Measurements from ENCODE around the gene RNPEPL1. TPM values are rescaled to one million over a fixed set of nuclear protein-coding genes. Genes with fewer than 3 reads are reported as not detected.
A peak's percentile ranks its signal among the peaks of the same experiment; 100 is the strongest.
"Not testable (repeated sequence)": the region's sequence is repeated elsewhere in the genome, so short reads cannot be mapped to it uniquely, and the experiment has no call there.

Gene RNPEPL1
- total RNA-seq, 2 experiments from 2014 or later: 39.1 to 40.5 TPM

GRCh38 chr2:240615396-240615795 lies 47.1 kb downstream of the RNPEPL1 start:
- ATAC-seq (no peak), DNase-seq (no peak)
- ChIA-PET CTCF (interaction anchor here (0.6 kb wide), 1 partner anchor 101 kb away, joined by 3 read pairs; no protein-coding TSS in a partner anchor), POLR2A (no interaction called here)
- intact Hi-C loops (cut with micrococcal nuclease): no loop called here
- Mint-ChIP-seq H3K27me3 (no peaks in the 10 kb centered on the region), H3K4me1 (ENCODE audit: low read depth) (peaks cover 14% of the 10 kb centered on the region), H3K9me3 (peaks cover 8% of the 10 kb centered on the region), H3K4me3 (no peak overlapping the region), H3K36me3 (ENCODE audit: low read depth) (peaks cover 18% of the 10 kb centered on the region), H3K27ac (no peak overlapping the region)
- TF ChIP-seq CTCF (IDR thresholded peaks at IDR 0.05): no peak

- Mint-ChIP-seq H3K4me1 (ENCODE audit: low read depth) (peaks cover 18% of the 10 kb centered on the region), H3K4me3 (no peak overlapping the region), H3K27me3 (no peaks in the 10 kb centered on the region), H3K27ac (peak overlapping the region; percentile 32), H3K9me3 (peaks cover 8% of the 10 kb centered on the region), H3K36me3 (ENCODE audit: low read depth) (peaks cover 18% of the 10 kb centered on the region)
- DNase-seq (no peak), ATAC-seq (no peak)
- ChIA-PET CTCF (interaction anchor here (0.6 kb wide), 1 partner anchor 102 kb away, joined by 3 read pairs; no protein-coding TSS in a partner anchor), POLR2A (interaction anchor here (0.6 to 1.2 kb wide), 3 partner anchors 9 to 40 kb away, joined by 3 to 4 read pairs (median 3); partner anchors contain the start of gene GPR35)
- intact Hi-C loops (cut with micrococcal nuclease): no loop called here
- no peak for TF ChIP-seq CTCF (IDR thresholded peaks at IDR 0.05)
These were observed 47.7 kb downstream of the RNPEPL1 start for GRCh38 chr2:240615820-240616547.

DNA sequence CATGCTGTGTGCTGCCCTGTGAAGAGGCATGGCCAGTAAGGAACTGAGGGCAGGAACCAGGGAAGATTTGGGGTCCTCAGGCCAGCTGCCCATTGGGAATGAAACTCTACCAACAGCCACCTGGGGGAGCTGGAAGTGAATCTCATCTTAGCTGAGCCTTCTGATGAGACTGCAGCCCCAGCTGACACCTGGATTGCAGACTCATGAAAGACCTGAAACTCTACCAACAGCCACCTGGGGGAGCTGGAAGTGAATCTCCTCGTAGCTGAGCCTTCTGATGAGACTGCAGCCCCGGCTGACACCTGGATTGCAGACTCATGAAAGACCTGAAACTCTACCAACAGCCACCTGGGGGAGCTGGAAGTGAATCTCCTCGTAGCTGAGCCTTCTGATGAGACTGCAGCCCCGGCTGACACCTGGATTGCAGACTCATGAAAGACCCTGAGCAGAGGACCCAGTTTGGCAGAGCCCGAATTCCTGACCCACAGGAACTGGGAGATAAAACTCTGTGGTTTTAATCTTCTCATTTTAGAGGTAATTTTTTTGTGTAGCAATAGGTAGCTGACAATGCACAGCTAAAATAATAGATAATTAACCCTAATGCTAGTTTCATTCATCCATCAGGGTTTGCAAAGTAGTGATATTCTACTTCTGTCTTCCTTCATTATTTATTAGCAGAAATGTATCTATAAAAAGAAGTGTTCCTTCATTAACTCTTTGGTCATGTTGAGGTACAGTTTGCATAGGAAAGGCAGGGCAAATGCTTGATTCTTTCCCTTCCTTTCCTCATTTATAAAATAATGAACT lies 48.8 kb downstream of the RNPEPL1 start:
- CTCF ChIA-PET: interaction anchor here (0.8 to 1.2 kb wide), 3 partner anchors 10 to 37 kb away, joined by 3 to 4 read pairs (median 4); partner anchors contain the start of gene CAPN10
- H3K27ac Mint-ChIP-seq; intact Hi-C loops (cut with micrococcal nuclease); H3K27me3 Mint-ChIP-seq; H3K4me3 Mint-ChIP-seq; H3K9me3 Mint-ChIP-seq: not testable (repeated sequence)
- H3K4me1 Mint-ChIP-seq (ENCODE audit: low read depth): peaks cover 20% of the 10 kb centered on the region
- peak; percentile 30 for TF ChIP-seq CTCF (IDR thresholded peaks at IDR 0.05)
- POLR2A ChIA-PET: interaction anchor here (0.6 to 1.2 kb wide), 2 partner anchors 8 to 39 kb away, joined by 3 to 4 read pairs; partner anchors contain the start of gene GPR35
- ATAC-seq (peak; percentile 7), DNase-seq (peak; percentile 58)
- peaks cover 14% of the 10 kb centered on the region for H3K36me3 Mint-ChIP-seq (ENCODE audit: low read depth)

DNA sequence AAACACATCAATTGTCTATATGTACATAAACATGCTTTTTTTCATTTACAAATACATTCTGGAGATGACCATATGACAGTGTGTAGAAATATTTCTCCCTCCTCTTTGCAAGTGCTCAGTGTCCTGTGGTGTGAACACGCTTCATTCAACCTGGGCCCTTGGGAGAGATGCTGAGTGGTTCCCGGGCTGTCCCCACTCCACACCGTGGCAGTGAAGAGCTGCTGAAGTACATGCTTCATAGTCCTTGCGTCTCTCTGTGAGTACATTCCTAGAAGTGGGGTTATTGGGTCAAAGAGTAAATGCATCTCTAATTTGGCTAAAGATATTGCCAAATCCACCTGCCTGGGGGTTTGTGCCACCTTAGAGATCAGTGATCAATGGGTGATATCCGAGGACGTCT lies 50.5 kb downstream of the RNPEPL1 start:
- H3K36me3 Mint-ChIP-seq (ENCODE audit: low read depth): peaks cover 14% of the 10 kb centered on the region
- H3K4me3 Mint-ChIP-seq: no peak overlapping the region
- H3K27ac Mint-ChIP-seq: peak overlapping the region; percentile 9
- peaks cover 32% of the 10 kb centered on the region for H3K4me1 Mint-ChIP-seq (ENCODE audit: low read depth)
- H3K27me3 Mint-ChIP-seq: no peaks in the 10 kb centered on the region
- TF ChIP-seq CTCF (IDR thresholded peaks at IDR 0.05): no peak
- intact Hi-C loops (cut with micrococcal nuclease): no loop called here
- CTCF ChIA-PET: interaction anchor here (1.0 kb wide), 1 partner anchor 40 kb away, joined by 3 read pairs; no protein-coding TSS in a partner anchor
- POLR2A ChIA-PET: no interaction called here
- no peak for ATAC-seq
- peaks cover 8% of the 10 kb centered on the region for H3K9me3 Mint-ChIP-seq
- no peak for DNase-seq
